ENCODE results near the gene DCD.

DCD gene

GRCh38 chr12:54604436-54604835, 43.7 kb downstream of the DCD start:
- H3K27ac ChIP-seq = no peak overlapping the region
- no peak for TF ChIP-seq CTCF (conservative IDR thresholded peaks at IDR 0.05)

- TF ChIP-seq CTCF (conservative IDR thresholded peaks at IDR 0.05) = no peak
- H3K27ac ChIP-seq = no peak overlapping the region
Measured at GRCh38 chr12:54603872-54604271, 44.3 kb downstream of the DCD start.

GRCh38 chr12:54603173-54603814, 44.9 kb downstream of the DCD start:
- peak; percentile 97 for TF ChIP-seq CTCF (conservative IDR thresholded peaks at IDR 0.05)

GRCh38 chr12:54602661-54603060, 45.5 kb downstream of the DCD start:
- no peak overlapping the region for H3K27ac ChIP-seq
- TF ChIP-seq CTCF (conservative IDR thresholded peaks at IDR 0.05) = no peak

More at GRCh38 chr12:54603173-54603814, 44.9 kb downstream of the DCD start:
- H3K27ac ChIP-seq = no peak overlapping the region

GRCh38 chr12:54601841-54602240, 46.3 kb downstream of the DCD start:
- no peak overlapping the region for H3K27ac ChIP-seq
- TF ChIP-seq CTCF (conservative IDR thresholded peaks at IDR 0.05) = no peak

GRCh38 chr12:54598970-54599369, 49.2 kb downstream of the DCD start:
- no peak for TF ChIP-seq CTCF (conservative IDR thresholded peaks at IDR 0.05)
- no peak overlapping the region for H3K27ac ChIP-seq

GRCh38 chr12:54596526-54596946, 51.6 kb downstream of the DCD start:
- TF ChIP-seq CTCF (conservative IDR thresholded peaks at IDR 0.05) = peak; percentile 98
- no peak overlapping the region for H3K27ac ChIP-seq
